Measurements from ENCODE around the gene PCED1B.
A peak's percentile ranks its signal among the peaks of the same experiment; 100 is the strongest.
"Not testable (repeated sequence)": the region's sequence is repeated elsewhere in the genome, so short reads cannot be mapped to it uniquely, and the experiment has no call there.

Gene PCED1B

GRCh38 chr12:47091009-47091408, 11.6 kb downstream of the PCED1B start:
- no peak for DNase-seq

DNA sequence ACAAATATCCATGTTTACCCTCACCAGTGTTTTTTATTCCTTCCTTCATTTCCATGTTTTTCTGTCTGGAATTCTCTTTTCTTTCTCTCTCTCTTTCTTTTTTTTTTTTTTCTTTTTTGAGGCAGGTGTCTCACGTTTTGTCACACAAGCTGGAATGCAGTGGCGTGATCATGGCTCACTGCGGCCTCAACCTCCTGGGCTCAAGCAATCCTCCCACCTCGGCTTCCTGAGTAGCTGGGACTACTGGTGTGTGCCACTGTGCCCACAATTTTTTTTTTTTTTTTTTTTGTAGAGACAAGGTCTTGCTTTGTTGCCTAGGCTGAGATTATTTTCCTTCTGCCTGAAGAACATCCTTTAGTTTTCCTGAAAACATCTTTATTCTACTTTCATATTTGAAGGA, 15.4 kb downstream of the PCED1B start:
- DNase-seq, result no peak

DNA sequence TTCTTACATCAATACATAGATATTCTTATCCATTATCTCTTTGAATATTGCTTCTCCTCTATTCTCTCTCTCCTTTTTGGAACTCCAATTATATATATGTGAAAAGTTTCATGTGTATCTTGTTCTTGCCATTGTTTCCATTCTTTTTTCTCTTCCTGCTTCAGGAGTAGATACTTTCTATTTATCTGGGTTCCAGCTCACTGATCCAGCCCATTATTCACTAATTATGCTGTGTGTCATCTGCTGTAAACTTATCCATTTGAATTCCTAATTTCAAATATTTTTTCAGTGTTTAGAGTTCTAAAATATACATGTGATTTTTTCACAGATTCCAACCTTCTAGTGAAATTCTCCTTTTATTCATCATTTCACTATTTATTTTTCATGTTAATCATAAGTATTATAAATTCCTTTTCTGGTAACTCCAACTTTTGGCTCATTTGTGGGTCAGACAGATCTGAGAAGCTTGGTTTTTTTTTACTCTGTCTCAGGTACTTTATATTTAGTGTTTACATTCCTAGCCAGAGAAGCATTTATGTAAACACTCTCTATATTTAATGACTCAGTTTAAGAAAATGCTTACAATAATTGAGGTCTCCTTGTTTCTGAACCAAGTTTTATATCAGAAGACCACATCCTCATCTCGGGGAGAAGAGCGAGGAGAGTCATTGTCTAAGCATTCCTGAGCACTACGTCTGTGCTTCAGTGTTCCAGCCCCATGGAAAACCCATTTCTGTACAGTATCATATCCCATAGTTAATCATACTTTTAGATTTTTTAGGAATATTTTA, 16.2 kb downstream of the PCED1B start:
- no peak for DNase-seq

DNA sequence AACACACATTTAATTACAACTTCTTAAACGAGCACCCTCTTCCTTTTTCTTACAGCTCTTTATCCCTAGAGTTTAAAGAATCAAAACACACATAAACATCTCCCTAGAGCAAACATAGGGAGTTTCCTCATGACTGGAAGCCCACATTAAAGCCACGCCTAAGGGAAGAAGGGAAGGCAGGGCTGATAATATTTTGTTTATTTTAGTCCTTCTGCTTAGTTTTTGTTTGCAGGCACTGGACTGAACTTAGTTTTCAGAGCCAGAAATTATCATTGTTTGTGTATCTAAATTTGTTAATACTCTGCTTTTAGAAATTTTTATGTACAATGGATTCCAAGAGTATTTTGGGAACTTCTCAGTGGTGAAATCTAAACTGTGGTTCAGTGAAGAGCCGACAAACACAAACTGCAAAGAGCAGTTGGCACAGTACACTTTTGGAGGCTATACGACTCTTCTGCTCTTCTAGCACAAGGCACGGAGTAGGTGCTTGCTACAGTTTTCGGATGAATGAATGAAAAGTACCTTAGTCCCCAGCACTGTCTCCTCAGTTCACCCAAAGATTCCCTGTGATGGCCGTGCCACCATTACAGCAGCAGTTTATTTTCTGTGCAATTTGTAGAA, 18.0 kb downstream of the PCED1B start:
- DNase-seq, result no peak

DNA sequence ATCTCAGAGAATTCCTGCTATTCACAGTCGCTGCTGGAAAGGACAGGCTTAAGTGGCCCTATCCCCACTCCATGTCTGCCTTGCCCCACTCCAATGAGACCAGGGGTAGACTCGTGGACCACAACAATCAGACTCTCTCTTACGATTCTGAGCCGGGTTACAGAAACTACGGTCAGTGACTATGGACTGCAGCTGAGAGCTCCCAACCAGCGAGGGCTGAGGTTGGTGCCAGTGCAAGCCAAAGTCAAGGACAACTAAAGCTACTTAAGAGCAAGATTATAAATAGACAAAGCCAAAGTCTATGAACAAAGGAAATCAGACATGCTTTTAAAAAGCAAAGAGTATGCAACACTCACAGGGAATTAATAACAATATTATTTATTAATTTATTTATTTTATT, 18.7 kb downstream of the PCED1B start:
- DNase-seq, result no peak

- no peak for DNase-seq
Observed at GRCh38 chr12:47099610-47100009, 20.2 kb downstream of the PCED1B start.

GRCh38 chr12:47100160-47100559, 20.7 kb downstream of the PCED1B start:
- DNase-seq, result no peak

GRCh38 chr12:47102406-47102805, 23.0 kb downstream of the PCED1B start:
- DNase-seq, result no peak

DNA sequence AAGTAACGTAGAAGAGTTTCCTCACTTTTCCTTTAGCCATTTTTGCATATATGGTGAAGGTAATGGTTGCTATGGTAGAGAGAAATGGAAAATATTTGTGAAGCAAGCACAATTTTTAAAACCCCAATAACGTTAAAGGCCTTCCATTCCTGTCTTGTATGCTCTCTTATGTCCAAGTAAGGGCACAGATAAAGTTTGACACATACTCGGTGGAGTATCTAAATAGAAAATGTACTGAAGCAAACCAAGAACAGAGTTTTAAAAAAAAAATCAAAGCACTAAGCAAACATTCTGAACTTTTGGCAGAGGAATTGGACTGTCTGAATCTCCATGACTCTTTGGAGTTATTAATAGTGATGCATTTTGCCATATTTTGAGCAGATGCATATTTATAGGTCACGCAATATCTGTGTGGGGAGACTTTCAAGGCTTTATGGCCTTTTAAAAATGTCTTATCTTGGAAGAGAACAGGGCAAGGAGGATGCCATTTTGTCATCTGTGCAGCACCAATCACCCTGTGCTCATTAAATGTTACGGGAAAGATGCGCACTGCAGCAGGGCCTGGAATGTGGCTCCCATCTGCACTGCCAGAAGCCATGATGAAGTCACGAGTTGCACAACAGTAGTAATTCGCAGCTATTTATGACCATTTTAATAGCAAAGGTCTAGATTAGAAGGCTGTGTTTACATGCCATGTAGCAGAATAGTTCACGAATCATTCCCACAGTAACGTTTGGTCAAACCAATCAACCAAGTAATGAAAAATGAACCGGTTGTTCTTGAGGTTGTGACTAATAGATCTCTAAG, 23.6 kb downstream of the PCED1B start:
- no peak for DNase-seq

GRCh38 chr12:47105914-47106674, 26.7 kb downstream of the PCED1B start:
- no peak for DNase-seq

DNA sequence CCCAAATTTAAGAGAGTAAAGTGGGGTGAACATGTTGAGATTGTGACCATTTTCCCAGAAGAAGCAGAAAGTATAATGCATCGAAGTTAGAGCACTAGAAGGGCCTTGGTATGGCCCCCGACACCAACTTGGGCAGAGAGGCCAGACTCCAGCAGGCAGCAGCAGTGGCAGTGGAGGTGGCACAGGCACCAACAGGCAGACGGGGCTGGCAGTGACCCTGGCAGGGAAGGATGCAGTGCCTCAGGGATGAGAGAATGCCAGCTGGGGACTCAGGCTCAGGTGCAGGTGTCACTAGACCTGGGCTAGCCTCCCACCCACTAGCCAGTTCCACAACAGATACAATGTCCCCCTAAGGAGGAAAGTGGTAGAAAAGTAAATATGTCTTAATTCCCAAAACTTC, 28.0 kb downstream of the PCED1B start:
- no peak for DNase-seq

DNA sequence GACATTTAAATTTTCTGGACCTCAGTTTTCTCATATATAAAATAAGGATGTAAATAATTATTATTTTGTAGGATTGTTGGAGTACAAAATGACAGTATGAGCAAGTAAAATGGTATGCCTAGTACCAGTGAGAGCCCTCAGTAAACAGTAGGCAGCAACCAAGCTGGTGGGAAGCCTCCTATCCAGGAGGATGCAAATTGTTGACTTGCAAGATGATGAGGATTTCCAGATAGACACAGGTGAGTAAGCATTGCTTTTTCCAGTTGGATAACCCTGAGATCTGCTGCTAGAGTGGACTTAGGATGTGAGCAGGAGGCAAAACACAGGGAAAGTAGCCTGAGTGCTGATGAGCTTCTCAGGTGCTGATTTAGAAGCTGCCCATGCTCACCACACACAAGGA, 28.5 kb downstream of the PCED1B start:
- no peak for DNase-seq

GRCh38 chr12:47110011-47110541, 30.7 kb downstream of the PCED1B start:
- DNase-seq, result no peak

DNA sequence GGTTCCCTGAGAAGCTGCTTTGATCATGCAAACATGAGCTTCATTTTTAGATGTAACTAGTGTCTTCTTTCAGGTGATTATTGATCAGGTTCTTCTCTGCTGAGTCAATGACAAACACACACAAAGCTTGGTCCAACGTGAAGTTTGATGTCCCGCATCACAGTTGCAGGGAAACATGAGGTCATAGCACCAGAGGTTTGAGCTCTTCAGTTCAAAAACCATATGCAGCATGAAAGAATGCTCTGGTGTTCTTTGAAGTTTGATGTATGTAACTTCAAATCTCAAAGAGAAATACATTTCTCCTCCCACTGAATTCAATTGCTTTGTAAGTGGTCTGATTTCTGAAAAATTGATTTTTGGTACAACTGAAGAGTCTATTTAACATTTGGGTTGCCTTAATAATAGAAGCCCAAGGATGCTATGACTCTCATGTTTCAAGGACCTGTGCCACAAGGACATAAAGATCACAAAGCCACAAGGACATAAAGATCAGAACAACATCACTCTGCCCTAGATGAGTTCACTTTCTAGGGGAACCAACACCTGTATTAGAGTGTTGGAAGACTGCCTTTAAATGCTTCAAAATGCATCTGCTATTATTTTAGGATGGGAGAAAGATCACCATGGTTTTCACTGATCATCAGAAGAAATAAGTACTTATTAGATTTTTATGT, 31.4 kb downstream of the PCED1B start:
- DNase-seq, result no peak

DNA sequence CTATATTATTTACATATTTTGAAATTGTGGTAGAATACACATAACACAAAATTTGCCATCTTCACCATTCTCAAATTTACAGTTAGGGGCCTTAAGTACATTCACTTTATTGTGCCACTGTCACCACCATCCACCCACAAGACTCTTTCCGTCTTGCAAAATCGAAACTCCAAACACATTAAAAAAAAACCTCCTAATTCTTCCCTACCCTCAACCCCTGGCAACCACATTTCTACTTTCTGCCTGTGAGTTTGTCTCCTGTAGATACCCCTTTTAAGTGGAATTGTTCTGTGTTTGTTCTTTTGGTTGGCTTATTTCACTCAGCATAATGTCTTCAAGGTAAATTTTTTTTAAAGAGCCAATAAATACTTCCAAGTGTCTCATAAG, 32.0 kb downstream of the PCED1B start:
- DNase-seq, result peak; percentile 12

DNA sequence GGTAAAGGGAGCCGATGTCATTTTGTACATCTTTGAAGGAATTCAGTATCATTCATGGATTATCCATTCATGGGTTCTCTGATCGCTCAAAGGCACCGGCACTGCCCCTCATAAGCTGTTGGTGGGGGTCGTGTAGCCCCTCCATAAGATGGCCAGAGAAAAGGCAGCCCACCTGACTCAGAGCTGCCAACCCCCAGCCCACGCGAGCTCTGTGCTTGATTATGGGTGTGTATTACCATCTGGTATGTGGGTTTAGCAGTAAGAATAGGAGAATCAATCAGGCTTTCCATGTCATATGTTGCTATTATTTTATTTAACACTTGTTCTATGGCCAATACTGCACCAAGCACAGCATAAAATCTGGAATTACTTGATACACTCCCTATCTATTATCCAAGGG, 32.4 kb downstream of the PCED1B start:
- DNase-seq, result peak; percentile 9

DNA sequence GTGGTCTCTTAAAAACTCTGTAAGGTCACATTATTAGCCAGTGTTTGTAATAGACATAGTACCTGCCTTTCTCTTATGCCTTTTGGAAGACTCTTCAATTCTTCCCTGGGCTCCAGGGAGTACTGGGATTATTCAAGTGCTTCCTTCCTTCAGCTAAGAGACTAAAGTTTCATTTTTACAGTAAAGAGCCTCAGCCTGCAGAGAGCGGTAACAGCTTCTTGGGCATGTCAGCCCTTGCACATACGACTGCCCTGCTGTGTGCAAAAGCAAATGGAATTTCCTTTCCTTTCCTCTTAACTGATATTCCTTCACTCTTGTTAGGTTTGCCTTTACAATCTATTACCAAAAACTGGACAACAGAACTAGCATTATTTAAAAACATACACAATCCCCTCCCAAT, 33.3 kb downstream of the PCED1B start:
- no peak for DNase-seq

DNA sequence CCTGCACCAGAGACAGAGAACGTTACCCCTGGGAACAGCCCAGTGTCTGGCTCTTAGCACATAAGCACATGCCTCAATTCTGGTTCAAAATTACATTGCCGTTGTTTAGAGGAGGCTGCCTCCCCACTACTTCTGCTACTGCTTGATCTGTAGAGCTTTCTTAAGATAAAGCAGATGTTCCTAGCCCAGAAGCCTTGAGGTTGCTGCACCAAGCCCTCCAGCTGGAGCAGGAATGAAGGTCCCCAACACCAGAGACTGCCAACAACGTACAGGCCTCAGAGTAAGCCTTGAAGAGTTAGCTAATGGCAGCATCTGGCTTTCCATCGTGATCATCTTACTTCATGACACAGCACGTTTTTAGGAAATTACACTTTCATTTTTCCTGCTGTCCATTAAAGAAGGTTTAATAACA, 35.1 kb downstream of the PCED1B start:
- no peak for DNase-seq

GRCh38 chr12:47117305-47117704, 37.9 kb downstream of the PCED1B start:
- not testable (repeated sequence) for DNase-seq

GRCh38 chr12:47120736-47121135, 41.3 kb downstream of the PCED1B start:
- no peak for DNase-seq

GRCh38 chr12:47121146-47121545, 41.7 kb downstream of the PCED1B start:
- no peak for DNase-seq

- no peak for DNase-seq
Observed at GRCh38 chr12:47122602-47123001, 43.2 kb downstream of the PCED1B start.
